ENCODE measurements around the gene ESCO1. TPM values are rescaled to one million over a fixed set of nuclear protein-coding genes. Genes with fewer than 3 reads are reported as not detected.

Gene ESCO1
- total and polyA plus RNA-seq, 2 of the 13 experiments (the other 11 are each of a cell fraction or from before 2014, with no cell fraction given): 6.3 to 19.4 TPM

DNA sequence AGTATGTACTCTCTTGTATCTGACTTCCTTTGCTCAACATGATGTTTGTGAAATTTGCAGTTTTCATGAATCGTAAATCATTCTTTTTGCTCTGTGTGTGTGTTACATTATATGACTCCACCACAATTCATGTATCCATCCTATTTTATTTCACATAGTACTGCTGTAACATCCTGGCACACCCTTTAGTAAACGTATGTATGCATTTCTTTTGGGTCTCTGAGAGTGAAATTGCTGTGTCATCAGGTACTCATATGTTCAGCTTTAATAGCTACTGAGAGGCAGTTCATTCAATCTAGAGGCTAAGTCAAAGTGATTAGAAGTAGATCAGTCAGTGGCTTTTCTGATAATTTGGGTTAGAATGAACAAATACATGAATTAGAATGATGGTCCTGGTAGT is 118.8 kb downstream of the ESCO1 start:
- FAIRE-seq: no peak

DNA sequence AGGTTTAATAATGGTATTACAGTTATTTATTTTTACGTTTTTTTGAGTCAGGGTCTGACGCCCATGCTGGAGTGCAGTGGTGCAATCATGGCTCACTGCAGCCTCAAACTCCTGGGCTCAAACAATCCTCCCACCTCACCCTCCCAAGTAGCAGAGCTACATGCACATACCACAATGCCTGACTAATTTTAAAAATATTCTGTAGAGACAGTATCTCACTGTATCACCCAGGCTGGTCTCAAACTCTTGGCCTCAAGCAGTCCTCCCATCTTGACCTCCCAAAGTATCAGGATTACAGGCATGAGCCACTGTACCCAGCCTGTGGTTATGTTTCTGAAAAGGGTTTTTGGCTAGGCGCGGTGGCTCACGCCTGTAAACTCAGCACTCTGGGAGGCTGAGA is 120.8 kb downstream of the ESCO1 start:
- H4K20me1 ChIP-seq (ENCODE audit: insufficient read depth, low read length): no peaks in the 10 kb centered on the region
- 0 out of 2 replicates have a peak, but pooled peaks cover 7% of the 10 kb centered on the region for H3K4me1 ChIP-seq (ENCODE audit: insufficient read depth, low read length)
- 72% methylated on average over 5 of the region's 5 CpGs for WGBS (ENCODE audit: low lambda C conversion rate)
- H2AFZ ChIP-seq (ENCODE audit: low read length): no peak overlapping the region
- CTCF ChIA-PET (ENCODE audit: low intra/inter-chr PET ratio, low total read pairs): no interaction called here
- TF ChIP-seq KLF9 (CRISPR knock-in tag; IDR thresholded peaks at IDR 0.05; ENCODE audit: low read depth): no peak
- TF ChIP-seq SMAD1 (CRISPR knock-in tag; IDR thresholded peaks at IDR 0.05; ENCODE audit: borderline replicate concordance, low read depth): no peak
- TF ChIP-seq MATR3 (CRISPR knock-in tag; IDR thresholded peaks at IDR 0.05): no peak
- no peak for TF ChIP-seq SIN3A (IDR thresholded peaks at IDR 0.05; ENCODE audit: borderline replicate concordance, low read depth, low read length)
- intact Hi-C loops (cut with micrococcal nuclease; ENCODE audit: unreplicated experiment) (no loop called here), in situ Hi-C loops (cut with HindIII; ENCODE audit: extremely low pct_ligation_motif_present, low pct_unique_long_range_greater_than_20kb) (no loop called here)
- H3K9ac ChIP-seq (ENCODE audit: insufficient read depth, low read depth, low read length): no peak overlapping the region
- FAIRE-seq (no peak), ATAC-seq (no peak), DNase-seq (ENCODE audit: low spot score) (no peak)
- no peaks in the 10 kb centered on the region for H3K9me3 ChIP-seq (ENCODE audit: low read length)
- POLR2A ChIA-PET: no interaction called here
- no peak overlapping the region for H3K27ac ChIP-seq (ENCODE audit: extremely low read length, insufficient read depth, low read length)
- no peak overlapping the region for H3K4me3 ChIP-seq (replicated peaks in 1 of 3; ENCODE audit: insufficient read depth in 1 of 3, low read depth in 2 of 3, low read length in 3 of 3)
- H3K4me2 ChIP-seq (ENCODE audit: low read depth, low read length): no peak overlapping the region
- H3K79me2 ChIP-seq (ENCODE audit: insufficient read depth, low read length): no peaks in the 10 kb centered on the region
- BruUV-seq (replicated peaks): no TSS peak
- H3K27me3 ChIP-seq (ENCODE audit: control insufficient read depth in 1 of 2, insufficient read depth in 2 of 2, low read length in 2 of 2): no peaks in the 10 kb centered on the region
- no peaks in the 10 kb centered on the region for H3K36me3 ChIP-seq (replicated peaks in 1 of 2; ENCODE audit: control insufficient read depth in 1 of 2, insufficient read depth in 2 of 2, low read length in 2 of 2)

More for the DNA sequence above, 118.8 kb downstream of the ESCO1 start:
- CTCF ChIA-PET (ENCODE audit: low intra/inter-chr PET ratio, low total read pairs): no interaction called here
- Histone ChIP-seq H3K79me2 (ENCODE audit: insufficient read depth, low read length) (no peaks in the 10 kb centered on the region), H3K9me3 (ENCODE audit: low read length) (no peaks in the 10 kb centered on the region), H3K4me2 (ENCODE audit: low read depth, low read length) (no peak overlapping the region), H3K27me3 (ENCODE audit: control insufficient read depth in 1 of 2, insufficient read depth in 2 of 2, low read length in 2 of 2) (no peaks in the 10 kb centered on the region), H3K36me3 (replicated peaks in 1 of 2; ENCODE audit: control insufficient read depth in 1 of 2, insufficient read depth in 2 of 2, low read length in 2 of 2) (no peaks in the 10 kb centered on the region), H2AFZ (ENCODE audit: low read length) (no peak overlapping the region), H4K20me1 (ENCODE audit: insufficient read depth, low read length) (no peaks in the 10 kb centered on the region), H3K4me3 (replicated peaks in 1 of 3; ENCODE audit: insufficient read depth in 1 of 3, low read depth in 2 of 3, low read length in 3 of 3) (no peak overlapping the region), H3K27ac (ENCODE audit: extremely low read length, insufficient read depth, low read length) (no peak overlapping the region), H3K9ac (ENCODE audit: insufficient read depth, low read depth, low read length) (no peak overlapping the region), H3K4me1 (ENCODE audit: insufficient read depth, low read length) (peaks cover 19% of the 10 kb centered on the region)
- TF ChIP-seq MAFF (IDR thresholded peaks at IDR 0.05; ENCODE audit: low read depth, low read length) (peak; percentile 82), SYNCRIP (IDR thresholded peaks at IDR 0.05; ENCODE audit: insufficient read depth, low read depth, low read length) (no peak), SOX6 (IDR thresholded peaks at IDR 0.05) (no peak), SOX6 (CRISPR knock-in tag; IDR thresholded peaks at IDR 0.05) (no peak), MAFK (conservative IDR thresholded peaks at IDR 0.05 in 1 of 2, IDR thresholded peaks at IDR 0.05 in 1 of 2; ENCODE audit: low read length in 2 of 2) (peak; percentile 86 to 88), NFYC (CRISPR knock-in tag; IDR thresholded peaks at IDR 0.05) (no peak), ZNF713 (CRISPR knock-in tag; IDR thresholded peaks at IDR 0.05) (no peak), PCBP1 (IDR thresholded peaks at IDR 0.05; ENCODE audit: borderline replicate concordance, low read depth, low read length) (no peak), HMG20A (CRISPR knock-in tag; IDR thresholded peaks at IDR 0.05; ENCODE audit: borderline replicate concordance) (no peak), ZMAT3 (CRISPR knock-in tag; conservative IDR thresholded peaks at IDR 0.05) (no peak), RFX1 (IDR thresholded peaks at IDR 0.05) (no peak), NR1H2 (CRISPR knock-in tag; IDR thresholded peaks at IDR 0.05; ENCODE audit: borderline replicate concordance, low read depth) (no peak), NFE2L2 (IDR thresholded peaks at IDR 0.05; ENCODE audit: low read length) (peak; percentile 39; the same call in 1 of the 2 replicates)
- in situ Hi-C loops (cut with HindIII; ENCODE audit: extremely low pct_ligation_motif_present, low pct_unique_long_range_greater_than_20kb) (no loop called here), intact Hi-C loops (cut with micrococcal nuclease; ENCODE audit: unreplicated experiment) (no loop called here)
- WGBS (ENCODE audit: low lambda C conversion rate): 17% methylated on average over 2 of the region's 2 CpGs
- DNase-seq (ENCODE audit: low spot score): no peak
- BruUV-seq (replicated peaks): no TSS peak
- POLR2A ChIA-PET: no interaction called here
- no peak for ATAC-seq
